HG03108 (cell line): ENCODE results near the gene NPHP4.
"Not testable (repeated sequence)": the region's sequence is repeated elsewhere in the genome, so short reads cannot be mapped to it uniquely, and the experiment has no call there.

Source experiments
- ATAC-seq: cut with Tn5 transposase; IDR thresholded peaks from one replicate; pipeline ENCODE4 v1.9.1; 2021; ENCODE audit warnings: moderate library complexity; ENCODE audit not compliant: unreplicated experiment

The NPHP4 gene

DNA sequence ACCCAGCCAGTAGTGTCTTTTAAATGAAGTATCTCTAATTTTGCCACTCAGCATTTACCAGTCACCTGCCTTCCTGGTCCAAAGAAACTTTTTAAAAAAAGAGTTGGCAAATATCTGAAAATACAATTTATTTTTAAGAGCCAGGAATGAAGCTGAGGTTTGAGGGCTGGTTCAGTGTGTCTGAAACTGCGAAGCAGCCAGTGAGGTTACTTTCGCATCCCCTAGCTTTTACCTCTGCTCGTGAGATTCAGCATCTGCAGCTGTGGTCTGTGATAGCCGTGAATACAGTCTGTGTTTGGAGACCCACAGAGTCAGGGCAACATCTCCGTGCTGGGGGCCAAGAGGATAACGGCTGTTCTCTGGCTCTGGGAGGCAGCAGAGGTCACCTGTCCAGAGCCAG, 32.2 kb upstream of the NPHP4 start:
- ATAC-seq, result no peak

DNA sequence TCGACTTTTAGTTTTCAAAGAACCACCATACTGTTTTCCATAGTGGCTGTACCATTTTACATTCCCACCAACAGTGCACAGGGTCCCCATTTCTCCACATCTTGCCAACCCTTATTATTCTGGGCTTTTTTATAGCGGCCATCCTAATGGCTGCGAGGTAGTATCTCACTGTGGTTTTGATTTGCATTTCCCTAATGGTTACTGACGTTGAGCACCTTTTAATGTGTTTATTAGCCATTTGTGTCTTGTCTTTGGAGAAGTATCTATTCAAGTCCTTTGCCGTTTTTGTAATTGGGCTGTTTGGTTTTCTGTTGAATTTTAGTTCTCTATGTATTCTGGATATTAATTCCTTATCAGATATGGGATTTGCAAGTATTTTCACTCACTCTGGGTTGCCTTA, 31.1 kb upstream of the NPHP4 start:
- ATAC-seq, result no peak

DNA sequence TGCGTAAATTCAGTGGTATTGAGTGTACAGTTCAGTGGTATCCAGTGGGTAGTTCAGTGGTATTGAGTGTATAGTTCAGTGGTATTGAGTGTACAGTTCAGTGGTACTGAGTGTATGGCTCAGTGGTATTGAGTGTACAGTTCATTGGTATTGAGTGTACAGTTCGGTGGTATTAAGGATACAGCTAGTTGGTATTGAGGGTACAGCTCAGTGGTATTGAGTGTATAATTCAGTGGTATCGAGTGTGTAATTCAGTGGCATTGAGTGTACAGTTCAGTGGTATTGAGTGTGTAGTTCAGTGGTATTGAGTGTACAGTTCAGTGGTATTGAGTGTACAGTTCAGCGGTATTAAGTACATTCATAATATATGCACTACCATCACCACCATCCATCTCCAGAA, 30.0 kb upstream of the NPHP4 start:
- no peak for ATAC-seq

DNA sequence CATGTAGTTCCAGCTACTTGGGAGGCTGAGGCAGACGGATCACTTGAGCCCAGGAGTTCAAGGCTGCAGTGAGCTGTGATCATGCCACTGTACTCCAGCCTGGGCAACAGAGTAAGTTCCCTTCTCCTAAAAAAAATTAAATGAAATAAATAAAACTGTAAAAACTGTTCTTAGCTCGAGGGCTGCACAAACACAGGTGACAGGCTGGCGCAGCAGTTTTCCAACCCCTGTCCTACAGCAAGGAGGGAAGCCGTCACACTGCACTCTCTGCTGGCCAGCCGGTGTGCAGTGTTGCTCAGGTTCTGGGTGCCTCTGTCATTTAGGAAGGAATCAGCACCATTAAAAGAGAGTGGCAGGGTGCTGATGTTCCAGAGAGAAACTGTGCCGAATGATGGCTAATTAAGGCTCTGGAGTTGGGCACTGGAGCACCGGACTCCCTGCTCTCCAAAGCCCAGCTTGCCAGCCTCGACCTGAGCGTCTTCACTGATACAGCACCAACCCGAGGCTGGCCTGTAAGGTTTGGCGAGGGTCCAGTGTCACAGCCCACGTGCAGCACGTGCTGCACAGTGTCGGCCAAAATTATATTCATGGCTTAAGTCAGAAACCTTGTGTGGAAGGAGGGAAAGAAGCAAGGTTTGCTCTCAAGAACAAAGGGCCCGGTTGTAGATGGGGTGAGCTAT, 27.1 kb upstream of the NPHP4 start:
- no peak for ATAC-seq

DNA sequence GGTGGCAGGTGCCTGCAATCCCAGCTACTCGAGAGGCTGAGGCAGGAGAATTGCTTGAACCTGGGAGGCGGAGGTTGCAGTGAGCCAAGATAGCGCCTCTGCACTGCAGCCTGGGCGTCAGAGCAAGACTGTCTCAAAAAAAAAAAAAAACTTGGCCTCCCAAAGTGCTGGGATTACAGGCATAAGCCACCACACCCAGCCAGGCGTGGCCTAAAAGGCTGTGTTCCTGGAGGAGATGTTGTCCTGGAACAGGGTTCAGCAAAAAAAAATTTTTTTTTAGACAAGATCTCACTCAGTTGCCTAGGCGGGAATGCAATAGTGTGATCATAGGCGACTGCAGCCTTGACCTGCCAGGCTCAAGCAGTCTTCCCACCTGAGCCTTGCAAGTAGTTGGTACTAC, 25.4 kb upstream of the NPHP4 start:
- not testable (repeated sequence) for ATAC-seq

DNA sequence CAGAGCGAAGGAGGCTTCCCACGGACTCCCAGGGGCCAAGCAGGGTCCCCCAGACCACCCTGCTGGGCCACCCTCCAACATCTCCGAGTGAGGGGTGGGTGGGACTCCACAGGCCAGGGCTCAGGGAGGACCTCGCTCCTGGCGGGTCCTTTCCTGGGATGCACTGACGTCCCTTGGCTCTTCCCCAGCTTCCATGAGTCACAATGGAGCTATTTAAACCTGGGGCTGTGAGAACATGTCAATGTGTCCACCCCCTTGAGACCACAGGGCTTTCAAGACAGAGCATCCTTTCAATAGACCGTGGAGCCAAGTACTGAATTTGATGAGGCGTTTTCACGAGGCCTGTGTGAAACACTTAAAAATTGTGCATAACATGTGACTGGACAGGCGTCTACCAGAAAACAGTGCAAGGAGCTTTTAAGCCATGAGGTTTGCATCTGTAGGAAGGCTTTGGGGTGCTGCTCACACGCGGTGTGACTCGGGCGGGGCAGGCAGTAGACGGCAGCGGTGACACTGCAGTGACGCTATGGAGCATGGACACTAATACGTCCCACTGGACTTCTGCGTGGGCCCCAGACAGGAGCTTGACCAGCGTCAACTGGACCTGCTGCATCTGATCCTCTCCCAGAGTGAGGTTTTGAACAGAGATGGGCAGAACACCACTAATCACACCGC, 24.1 kb upstream of the NPHP4 start:
- no peak for ATAC-seq

DNA sequence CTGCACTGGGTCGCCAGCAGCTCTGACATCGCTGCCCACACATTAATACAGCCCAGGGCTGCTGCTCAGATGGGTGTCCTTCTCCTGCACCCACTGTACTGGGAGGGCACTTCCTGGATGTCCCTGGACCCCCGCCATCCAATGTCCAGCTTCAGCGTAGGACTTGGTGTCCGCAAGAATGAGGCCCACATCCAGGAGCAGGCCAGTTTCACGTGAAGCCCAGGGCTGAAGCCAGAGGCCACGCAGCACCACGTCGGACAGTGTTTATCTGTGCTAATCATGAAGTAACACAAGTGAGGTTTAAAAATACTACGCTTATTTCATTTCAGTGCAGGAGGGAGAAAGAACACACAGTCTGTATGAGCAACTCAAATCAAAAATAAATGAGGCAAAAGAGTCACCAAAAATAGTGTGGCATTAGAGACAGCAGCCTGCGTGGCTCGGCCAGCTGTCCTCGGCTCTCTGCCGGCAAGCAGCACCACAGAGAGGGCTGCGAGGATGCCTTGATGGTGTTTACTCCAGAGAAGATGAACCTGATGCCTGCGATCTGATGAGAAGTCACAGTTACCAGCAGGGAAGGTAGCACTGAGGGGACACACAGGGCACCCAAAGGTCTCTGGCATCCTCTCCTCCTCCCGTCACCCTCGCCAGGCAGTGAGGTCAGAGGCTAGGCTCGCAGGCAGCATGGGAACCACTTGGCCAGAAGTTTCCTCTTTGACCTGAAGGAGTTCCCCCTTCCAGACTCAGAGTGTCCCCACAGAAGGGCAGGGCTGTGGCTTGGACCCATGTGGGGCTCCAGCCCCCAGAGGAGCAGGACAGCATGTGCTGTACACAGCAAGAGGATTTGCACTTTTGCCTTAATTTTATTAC, 22.1 kb upstream of the NPHP4 start:
- ATAC-seq, result no peak

DNA sequence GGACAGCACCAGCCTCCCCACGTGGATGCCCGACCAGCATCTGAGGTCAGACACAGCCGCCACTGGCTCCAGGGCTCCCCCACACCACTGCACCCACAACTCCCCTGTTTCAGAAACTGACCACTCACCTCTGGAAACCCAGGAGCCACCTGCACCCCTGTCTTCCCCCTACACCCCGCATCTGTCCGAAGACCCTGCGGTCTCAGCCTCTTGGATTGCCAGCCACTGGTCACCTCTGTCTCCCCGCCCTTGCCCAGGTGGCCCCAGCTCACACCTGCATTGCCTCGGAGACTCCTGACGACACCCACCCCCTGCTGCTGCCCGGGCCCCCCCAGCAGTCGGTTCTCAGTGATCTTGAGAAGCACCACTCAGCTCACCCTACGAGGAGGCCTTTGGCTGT, 21.3 kb upstream of the NPHP4 start:
- no peak for ATAC-seq

DNA sequence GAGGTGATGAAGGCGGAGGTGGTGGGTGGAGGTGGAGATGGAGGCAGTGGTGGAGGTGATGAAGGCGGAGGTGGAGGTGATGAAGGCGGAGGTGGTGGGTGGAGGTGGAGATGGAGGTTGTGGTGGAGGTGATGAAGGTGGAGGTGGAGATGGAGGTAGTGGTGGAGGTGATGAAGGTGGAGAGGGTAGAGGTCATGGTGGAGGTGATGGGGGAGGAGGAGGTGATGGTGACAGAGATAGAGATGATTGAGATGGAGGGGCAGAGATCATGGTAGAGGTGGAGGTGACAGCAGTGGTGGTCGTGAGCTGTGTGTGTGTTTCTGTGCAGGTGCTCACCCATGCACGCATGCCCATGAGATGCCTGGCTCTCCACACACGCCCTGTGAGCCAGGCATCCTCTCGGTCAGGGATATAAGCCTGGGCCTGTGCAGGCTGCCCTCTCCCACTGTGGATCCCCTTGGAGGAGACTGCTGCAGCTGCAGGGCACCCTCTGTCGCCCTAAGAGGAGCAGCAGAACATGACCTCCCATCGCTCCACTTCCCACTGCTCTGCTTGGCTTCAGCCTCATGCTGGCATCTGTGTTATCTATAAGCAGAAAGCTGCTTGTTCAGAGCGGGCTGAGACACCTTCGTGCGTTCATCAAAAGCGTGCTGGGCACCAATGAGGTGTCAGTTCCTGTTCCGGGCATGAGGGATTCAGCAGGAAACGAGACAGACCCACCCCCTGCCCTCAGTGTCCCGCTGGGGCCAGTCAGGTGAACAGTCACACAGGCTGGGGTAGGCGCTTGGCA, 20.5 kb upstream of the NPHP4 start:
- no peak for ATAC-seq

DNA sequence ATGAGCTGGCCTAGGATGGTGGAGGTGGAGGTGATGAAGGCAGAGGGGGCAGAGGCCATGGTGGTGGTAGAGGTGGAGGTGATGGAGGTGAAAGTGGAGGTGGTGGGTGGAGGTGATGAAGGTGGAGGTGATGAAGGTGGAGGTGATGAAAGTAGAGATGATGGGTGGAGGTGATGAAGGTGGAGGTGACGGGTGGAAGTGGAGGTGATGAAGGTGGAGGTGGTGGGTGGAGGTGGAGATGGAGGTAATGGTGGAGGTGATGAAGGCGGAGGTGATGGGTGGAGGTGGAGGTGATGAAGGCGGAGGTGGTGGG, 19.7 kb upstream of the NPHP4 start:
- ATAC-seq, result no peak

DNA sequence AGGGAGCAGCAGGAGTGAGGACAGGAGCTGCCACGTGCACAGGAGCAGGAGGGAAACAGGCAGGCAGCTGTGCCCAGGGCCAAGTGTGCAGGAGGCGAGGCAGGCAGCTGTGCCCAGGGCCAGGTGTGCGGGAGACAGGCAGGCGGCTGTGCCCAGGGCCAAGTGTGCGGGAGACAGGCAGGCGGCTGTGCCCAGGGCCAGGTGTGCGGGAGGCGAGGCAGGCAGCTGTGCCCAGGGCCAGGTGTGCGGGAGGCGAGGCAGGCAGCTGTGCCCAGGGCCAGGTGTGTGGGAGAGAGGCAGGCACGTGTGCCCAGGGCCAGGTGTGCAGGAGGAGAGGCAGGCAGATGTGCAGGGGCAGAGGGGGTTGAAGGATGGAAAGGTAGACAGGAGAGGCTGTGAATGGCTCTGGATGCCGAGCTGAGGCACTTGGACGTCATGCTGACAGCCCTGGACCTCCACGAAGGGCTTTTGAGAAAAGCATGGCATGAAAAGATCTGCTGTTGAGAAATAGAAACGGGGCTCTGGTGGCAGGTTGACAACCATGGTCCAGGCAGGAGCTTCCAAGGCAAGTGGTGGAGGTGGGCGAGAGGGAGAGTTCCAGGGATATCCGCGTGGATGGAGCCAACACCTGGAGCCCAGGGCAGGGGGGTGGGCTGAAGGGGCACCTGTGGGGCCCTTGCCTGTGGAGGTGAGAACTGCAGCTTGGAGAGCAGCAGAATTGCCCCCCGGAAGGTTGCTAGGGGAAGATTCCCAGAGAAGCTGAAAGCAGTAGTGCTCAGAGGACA, 19.1 kb upstream of the NPHP4 start:
- no peak for ATAC-seq

DNA sequence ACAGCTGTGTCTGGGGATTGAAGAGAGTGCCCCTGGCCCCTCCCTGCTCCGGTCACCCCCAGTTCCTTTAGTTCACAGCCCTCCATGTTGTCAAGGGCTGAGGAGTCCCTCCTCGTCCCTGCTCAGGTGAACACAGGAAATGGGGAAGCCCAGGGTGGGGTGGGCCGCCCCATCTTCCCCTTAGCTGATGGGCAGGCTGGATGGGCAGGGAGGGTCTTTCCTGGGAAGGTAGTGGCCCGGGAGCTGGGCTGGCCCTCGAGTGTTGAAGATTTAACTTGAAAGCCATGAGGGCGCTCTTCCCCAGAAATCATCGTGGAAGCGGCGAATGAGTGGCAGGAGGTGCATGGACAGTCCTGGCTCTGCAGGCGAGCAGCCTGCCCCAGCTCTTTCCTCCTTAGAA, 18.3 kb upstream of the NPHP4 start:
- no peak for ATAC-seq

DNA sequence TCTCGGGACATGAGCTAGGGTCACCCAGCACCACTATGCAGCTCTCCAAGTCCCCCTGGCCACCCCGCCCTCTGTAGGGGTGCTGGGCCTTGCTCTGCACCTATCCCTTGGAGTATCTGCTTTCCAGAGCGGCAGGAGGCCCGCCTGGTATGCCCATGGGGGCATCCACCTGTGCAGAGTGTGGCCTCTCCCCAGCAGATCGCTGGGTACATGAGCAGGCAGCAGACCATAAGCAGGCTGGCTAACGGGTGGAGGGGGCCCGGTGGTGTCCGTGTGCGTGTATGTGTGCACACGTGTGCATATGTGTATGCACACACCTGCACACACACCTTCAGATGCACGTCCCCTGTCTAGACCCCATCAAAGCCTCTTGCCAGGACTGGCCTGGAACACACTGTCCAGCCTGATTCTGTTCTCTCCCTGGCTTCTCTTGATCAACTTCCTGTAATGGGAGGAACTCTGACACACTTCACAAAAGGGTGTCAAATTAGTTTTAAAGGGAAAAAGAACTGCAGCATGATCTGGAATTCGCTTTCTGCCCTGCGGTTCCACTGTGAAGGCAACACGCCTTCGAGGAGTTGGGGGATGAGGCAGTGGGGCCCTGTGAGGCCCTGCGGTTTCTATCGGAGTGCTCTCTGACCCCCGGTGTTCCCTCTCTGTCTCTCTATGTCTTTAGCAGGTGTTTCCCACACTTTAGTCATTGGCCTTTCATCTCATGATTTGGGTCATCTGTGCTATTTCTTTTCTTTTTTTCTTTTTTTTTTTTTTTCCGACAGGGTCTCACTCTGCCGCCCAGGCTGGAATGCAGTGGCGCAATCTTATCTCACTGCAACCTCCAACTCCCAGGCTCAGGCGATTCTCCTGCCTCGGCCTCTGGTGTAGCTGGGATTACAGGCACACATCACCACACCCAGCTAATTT, 17.2 kb upstream of the NPHP4 start:
- ATAC-seq, result no peak

DNA sequence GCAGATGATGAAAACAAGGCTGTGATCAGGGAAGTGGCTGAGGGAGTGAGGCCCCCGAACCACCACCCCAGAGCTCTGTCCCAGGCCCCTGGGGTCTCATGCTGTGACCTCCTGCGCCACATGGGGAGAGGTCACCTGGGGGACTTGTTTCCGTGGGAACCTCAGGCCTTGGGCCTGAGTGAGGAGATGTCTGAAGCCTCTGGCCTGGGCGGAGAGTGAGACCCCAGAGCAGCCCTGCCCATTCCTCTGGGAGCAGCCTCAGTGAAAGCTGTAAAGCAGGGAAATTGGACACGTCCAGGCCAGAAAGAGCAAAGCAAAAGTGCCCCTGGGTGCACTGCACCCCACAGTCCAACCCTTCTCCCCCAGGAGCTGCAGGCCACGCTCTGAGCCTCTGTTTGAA, 16.5 kb upstream of the NPHP4 start:
- no peak for ATAC-seq

DNA sequence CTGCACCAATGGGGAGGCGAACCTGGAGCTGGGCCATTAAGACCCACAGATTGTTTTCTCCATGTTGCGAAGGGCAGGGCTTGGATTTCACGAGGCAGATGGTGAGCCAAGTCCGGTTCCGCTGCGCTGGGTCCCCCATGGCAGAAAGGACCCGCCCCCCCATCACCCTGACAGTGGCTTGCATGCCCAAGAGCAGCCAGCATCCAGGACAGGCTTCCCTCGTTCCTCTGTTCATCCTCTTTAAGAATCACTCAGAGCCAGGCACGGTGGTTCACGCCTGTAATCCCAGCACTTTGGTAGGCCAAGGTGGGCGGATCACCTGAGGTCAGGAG, 15.8 kb upstream of the NPHP4 start:
- no peak for ATAC-seq

DNA sequence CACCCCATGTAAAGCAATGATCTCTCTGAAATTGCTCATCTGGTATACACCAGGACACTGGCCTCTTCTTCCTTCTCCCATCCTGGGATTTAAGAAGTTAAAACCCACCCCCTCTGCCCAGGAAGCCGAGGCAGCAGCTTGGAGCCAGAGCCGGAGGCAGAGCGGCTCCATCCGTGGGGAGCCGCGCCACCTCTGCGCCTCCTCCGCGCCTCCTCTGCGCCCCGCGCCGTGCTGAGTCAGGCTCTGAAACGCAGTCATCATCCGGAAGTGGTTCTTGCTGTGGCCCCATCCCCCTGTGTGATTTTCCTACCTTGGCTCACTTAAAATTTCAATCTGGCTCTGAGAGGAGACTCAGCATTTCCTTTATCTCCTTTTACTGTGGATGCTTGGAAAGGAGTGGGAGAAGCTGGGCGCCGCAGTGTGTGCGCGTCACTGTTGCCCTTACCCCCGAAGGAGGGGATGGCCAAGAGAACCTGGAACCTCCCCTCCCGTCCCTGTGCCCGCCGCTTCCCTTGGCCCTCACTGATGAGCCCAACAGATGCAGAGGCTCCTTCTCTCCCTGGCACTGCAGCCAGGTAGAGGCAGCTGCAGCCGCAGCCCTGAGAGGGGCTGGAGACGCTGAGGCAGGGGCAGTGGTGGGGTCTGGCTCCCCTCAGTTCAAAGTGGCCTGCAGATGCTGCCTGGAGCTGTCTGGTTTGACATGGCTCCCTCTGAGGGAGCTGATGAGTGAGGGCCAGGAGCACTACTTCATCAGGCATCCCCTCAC, 15.3 kb upstream of the NPHP4 start:
- ATAC-seq, result no peak

DNA sequence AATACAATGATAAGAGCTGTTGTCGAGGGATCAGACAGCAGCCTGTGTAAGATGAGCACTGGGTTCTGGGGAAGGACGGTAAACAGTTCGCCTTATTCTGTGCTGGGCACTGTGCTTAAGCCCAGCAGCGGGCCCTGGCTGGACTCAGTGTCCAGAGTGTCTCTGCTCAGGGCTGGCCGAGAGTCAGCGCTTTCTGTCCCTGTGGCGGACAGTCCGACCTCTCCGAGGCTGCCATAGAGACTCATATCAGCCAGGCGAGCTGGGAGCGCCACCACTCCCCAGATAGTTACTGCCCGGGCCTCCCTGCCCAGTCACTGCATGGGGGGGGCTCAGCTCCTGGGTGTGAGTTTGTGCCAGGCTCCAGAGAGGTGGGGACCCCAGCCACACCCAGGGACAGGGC, 14.7 kb upstream of the NPHP4 start:
- no peak for ATAC-seq

DNA sequence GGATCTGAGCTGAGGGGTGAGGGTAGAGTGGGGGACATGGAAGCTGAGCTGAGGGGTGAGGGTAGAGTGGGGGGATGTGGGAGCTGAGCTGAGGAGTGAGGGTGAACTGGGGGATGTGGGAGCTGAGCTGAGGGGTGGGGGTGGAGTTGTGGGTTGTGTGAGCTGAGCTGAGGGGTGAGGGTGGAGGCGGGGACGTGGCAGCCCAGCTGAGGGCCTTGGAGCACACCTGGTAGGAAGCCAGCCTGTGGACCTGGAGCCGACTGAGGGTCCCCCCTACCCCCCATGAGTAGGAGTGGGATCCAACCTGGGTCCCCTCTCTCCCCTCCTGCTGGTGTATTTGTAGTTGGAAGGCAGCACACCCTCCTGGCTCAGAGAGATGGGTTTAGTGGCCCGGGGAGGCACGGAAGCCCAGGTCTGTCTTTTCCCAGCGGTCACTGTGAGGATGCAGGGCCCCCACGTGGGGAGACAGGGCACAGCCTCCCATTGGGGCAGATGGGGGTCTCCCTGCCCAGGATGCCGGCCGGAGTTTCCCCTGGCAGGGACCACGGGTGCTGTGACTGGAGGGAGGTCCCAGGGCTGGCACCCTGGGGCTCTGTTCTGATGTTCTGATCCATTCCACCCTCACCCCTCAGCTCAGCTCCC, 13.2 kb upstream of the NPHP4 start:
- no peak for ATAC-seq
